HG03432 (cell line): ENCODE results near the gene KASH5.
"Not testable (repeated sequence)": the region's sequence is repeated elsewhere in the genome, so short reads cannot be mapped to it uniquely, and the experiment has no call there.

Source experiments
- ATAC-seq: cut with Tn5 transposase; IDR thresholded peaks from one replicate; pipeline ENCODE4 v1.9.1; 2021; ENCODE audit warnings: mild to moderate bottlenecking, moderate library complexity; ENCODE audit not compliant: unreplicated experiment

KASH5 gene

GRCh38 chr19:49361438-49362047 is 26.5 kb upstream of the KASH5 start:
- no peak for ATAC-seq

GRCh38 chr19:49362048-49362928 is 25.8 kb upstream of the KASH5 start, which contains the start of gene TEAD2:
Gene TEAD2 (minus strand): TSS chr19:49362416. CDS start chr19:49360075, 2,341 bp downstream.
- ATAC-seq, result no peak

GRCh38 chr19:49362929-49363267 is 25.2 kb upstream of the KASH5 start:
- no peak for ATAC-seq

- ATAC-seq, result peak; percentile 45
These were observed 24.6 kb upstream of the KASH5 start, which contains the start of gene DKKL1 for GRCh38 chr19:49363268-49364082. Gene DKKL1 (plus strand): TSS chr19:49363877. CDS start chr19:49363999, 122 bp downstream.

GRCh38 chr19:49364083-49364737 is 23.8 kb upstream of the KASH5 start:
- ATAC-seq, result no peak

GRCh38 chr19:49366110-49366509 is 21.9 kb upstream of the KASH5 start:
- ATAC-seq, result no peak

GRCh38 chr19:49368711-49369358 is 19.2 kb upstream of the KASH5 start:
- ATAC-seq, result no peak

GRCh38 chr19:49371184-49371583 is 16.9 kb upstream of the KASH5 start:
- no peak for ATAC-seq

GRCh38 chr19:49373174-49373573 is 14.9 kb upstream of the KASH5 start:
- not testable (repeated sequence) for ATAC-seq

GRCh38 chr19:49374665-49375434 is 13.2 kb upstream of the KASH5 start:
- ATAC-seq, result no peak

GRCh38 chr19:49378512-49378911 is 9.5 kb upstream of the KASH5 start:
- no peak for ATAC-seq

GRCh38 chr19:49380391-49380790 is 7.7 kb upstream of the KASH5 start:
- ATAC-seq, result no peak

GRCh38 chr19:49382639-49383038 is 5.4 kb upstream of the KASH5 start:
- ATAC-seq, result no peak

GRCh38 chr19:49383599-49383998 is 4.5 kb upstream of the KASH5 start:
- ATAC-seq, result no peak

- no peak for ATAC-seq
These were observed 1.4 kb downstream of the KASH5 start for GRCh38 chr19:49389406-49389805.

GRCh38 chr19:49390131-49390928 is 2.3 kb downstream of the KASH5 start:
- ATAC-seq, result no peak

- ATAC-seq, result no peak
These were observed 2.9 kb downstream of the KASH5 start for GRCh38 chr19:49390929-49391359.

- no peak for ATAC-seq
These were observed 3.7 kb downstream of the KASH5 start for GRCh38 chr19:49391581-49392399.
